ENCODE measurements around the gene KCNK5. TPM values are rescaled to one million over a fixed set of nuclear protein-coding genes. Genes with fewer than 3 reads are reported as not detected.

KCNK5 gene
- total and polyA plus RNA-seq, 4 experiments from 2014 or later = 0.17 to 0.83 (median 0.79) TPM; not detected in 1

DNA sequence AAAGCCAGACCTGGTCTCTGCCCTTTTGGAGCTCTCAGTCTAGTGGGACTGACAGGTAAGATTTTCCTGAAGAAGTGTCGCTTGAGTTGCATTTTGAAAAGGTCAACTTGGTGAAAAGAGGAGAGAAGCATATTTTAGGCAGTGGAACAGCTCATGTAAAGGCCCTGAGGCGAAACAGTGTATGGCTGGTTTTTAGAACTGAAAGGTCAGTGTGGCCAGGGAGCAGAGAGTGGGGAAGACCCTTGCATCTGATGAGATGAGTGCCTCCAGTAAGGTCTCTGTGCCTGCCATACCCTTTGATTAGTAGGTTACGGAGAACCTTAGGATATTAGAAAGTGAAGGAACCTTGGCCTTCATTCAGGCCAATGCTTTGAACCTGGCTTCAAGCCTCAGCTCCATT, 58.4 kb downstream of the KCNK5 start:
- CTCF ChIA-PET (ENCODE audit: partially characterized antibody) = interaction anchor here (0.9 to 8.8 kb wide), 3 partner anchors 8 to 132 kb away, joined by 3 to 248 read pairs (median 3); no protein-coding TSS in a partner anchor
- H3K36me3 Mint-ChIP-seq = no peaks in the 10 kb centered on the region
- Histone ChIP-seq H3K4me1 (ENCODE audit: insufficient read depth, low read length) (peaks cover 4% of the 10 kb centered on the region), H3K27ac (ENCODE audit: low read depth, low read length) (no peak overlapping the region), H3K27me3 (ENCODE audit: insufficient read depth, low read length) (no peaks in the 10 kb centered on the region), H3K4me3 (ENCODE audit: low read length in 2 of 2) (no peak overlapping the region), H3K36me3 (ENCODE audit: insufficient read depth, low read length) (no peaks in the 10 kb centered on the region), H3K9me3 (ENCODE audit: control insufficient read depth in 1 of 2, low read length in 2 of 2) (no peaks in the 10 kb centered on the region)
- DNase-seq = no peak
- H3K27me3 Mint-ChIP-seq = no peaks in the 10 kb centered on the region
- POLR2A ChIA-PET (ENCODE audit: partially characterized antibody) = no interaction called here
- H3K4me3 Mint-ChIP-seq = no peak overlapping the region
- peaks cover 0 to 4% (median 2%) of the 10 kb centered on the region in 4 donors for H3K4me1 Mint-ChIP-seq
- intact Hi-C loops (cut with micrococcal nuclease) = no loop called here
- H3K9me3 Mint-ChIP-seq = peaks cover 0 to 7% (median under 1%) of the 10 kb centered on the region in 8 donors
- H3K27ac Mint-ChIP-seq = no peak overlapping the region

DNA sequence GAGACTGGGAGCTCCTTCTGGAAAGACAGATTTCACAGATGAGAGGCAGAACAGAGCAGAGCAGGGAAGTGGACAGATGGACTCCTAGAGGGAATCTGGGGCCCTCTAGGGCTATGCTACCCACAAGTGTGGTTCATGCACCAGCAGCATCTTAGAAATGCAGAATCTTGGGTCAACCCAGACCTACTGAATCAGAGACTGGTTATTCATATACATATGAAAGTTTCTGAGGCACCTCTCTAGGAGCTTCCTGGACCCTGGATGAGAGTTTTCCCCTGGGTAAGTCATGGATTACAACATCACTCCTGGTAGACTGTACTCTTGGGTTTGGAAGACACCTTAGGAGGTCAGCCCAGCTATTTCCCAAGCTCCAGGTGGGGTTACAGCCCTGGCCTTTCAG, 58.9 kb downstream of the KCNK5 start:
- CTCF ChIA-PET (ENCODE audit: partially characterized antibody) = interaction anchor here (0.9 to 8.8 kb wide), 3 partner anchors 9 to 133 kb away, joined by 3 to 248 read pairs (median 3); no protein-coding TSS in a partner anchor
- H3K27me3 Mint-ChIP-seq = no peaks in the 10 kb centered on the region

DNA sequence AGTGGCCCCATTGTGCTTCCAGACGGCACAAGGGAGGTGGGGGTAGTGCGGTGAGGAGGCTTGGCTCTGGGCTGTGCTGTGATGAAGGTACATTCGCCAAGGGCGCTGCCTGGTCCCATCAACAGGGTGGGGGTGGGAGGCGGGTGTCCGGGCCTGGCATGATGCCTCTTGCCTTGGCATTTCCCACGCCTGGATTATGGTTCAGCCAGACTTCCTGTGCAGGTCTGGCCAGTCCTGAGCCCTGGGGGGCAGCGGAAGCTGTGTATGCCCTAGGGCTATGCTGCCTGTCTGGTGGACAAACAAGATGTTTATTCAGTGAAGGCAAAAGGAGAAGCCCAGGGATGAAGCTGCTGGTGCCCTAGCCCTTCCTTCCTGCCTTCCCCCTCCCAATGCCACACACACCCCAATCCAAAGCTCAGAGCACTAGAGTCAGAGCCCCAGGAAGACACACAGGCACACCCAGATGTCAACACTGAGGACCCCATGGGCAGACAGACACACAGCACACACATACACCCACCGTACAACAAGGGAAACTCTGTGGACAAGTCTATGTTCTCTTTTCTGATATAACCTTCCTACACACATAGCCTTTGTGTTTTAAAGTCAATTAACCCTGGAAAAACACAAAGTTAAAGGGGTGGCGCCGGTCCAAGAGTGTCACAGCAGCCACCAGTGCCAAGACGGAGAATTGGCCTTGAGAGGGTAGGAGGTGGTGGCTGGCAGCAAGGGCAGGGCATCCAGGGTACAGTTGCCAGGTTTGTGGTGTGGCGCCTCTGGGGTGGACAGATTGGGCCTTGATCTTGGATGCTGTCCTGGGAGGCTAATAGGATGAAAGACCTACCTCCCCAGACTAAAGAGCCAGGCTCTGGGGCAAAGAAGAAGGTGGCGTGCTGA, 59.6 kb downstream of the KCNK5 start:
- Histone ChIP-seq H3K27me3 (ENCODE audit: insufficient read depth, low read length) (no peaks in the 10 kb centered on the region), H3K9me3 (ENCODE audit: control insufficient read depth in 1 of 2, low read length in 2 of 2) (no peaks in the 10 kb centered on the region), H3K4me1 (ENCODE audit: insufficient read depth, low read length) (peaks cover 4% of the 10 kb centered on the region), H3K36me3 (ENCODE audit: insufficient read depth, low read length) (no peaks in the 10 kb centered on the region), H3K27ac (ENCODE audit: low read depth, low read length) (no peak overlapping the region), H3K4me3 (ENCODE audit: low read length in 2 of 2) (no peak overlapping the region)
- intact Hi-C loops (cut with micrococcal nuclease) = no loop called here
- no peaks in the 10 kb centered on the region for H3K27me3 Mint-ChIP-seq
- peaks cover 0 to 5% (median 0%) of the 10 kb centered on the region in 8 donors for H3K9me3 Mint-ChIP-seq
- no peak overlapping the region for H3K4me3 Mint-ChIP-seq
- no peaks in the 10 kb centered on the region for H3K36me3 Mint-ChIP-seq
- H3K27ac Mint-ChIP-seq = no peak overlapping the region
- DNase-seq = no peak
- H3K4me1 Mint-ChIP-seq = peaks cover 0 to 4% (median 2%) of the 10 kb centered on the region in 4 donors
- CTCF ChIA-PET (ENCODE audit: partially characterized antibody) = interaction anchor here (1.4 to 8.8 kb wide), 3 partner anchors 28 to 133 kb away, joined by 3 to 248 read pairs (median 3); no protein-coding TSS in a partner anchor
- POLR2A ChIA-PET (ENCODE audit: partially characterized antibody) = no interaction called here

More for the DNA sequence above, 58.9 kb downstream of the KCNK5 start:
- Histone ChIP-seq H3K9me3 (ENCODE audit: control insufficient read depth in 1 of 2, low read length in 2 of 2) (no peaks in the 10 kb centered on the region), H3K36me3 (ENCODE audit: insufficient read depth, low read length) (no peaks in the 10 kb centered on the region), H3K4me1 (ENCODE audit: insufficient read depth, low read length) (peaks cover 4% of the 10 kb centered on the region), H3K27me3 (ENCODE audit: insufficient read depth, low read length) (no peaks in the 10 kb centered on the region), H3K4me3 (ENCODE audit: low read length in 2 of 2) (no peak overlapping the region), H3K27ac (ENCODE audit: low read depth, low read length) (no peak overlapping the region)
- POLR2A ChIA-PET (ENCODE audit: partially characterized antibody) = no interaction called here
- no peaks in the 10 kb centered on the region for H3K36me3 Mint-ChIP-seq
- H3K4me1 Mint-ChIP-seq = peaks cover 0 to 4% (median 2%) of the 10 kb centered on the region in 4 donors
- no peak overlapping the region for H3K27ac Mint-ChIP-seq
- intact Hi-C loops (cut with micrococcal nuclease) = no loop called here
- H3K9me3 Mint-ChIP-seq = peaks cover 0 to 7% (median 0%) of the 10 kb centered on the region in 8 donors
- H3K4me3 Mint-ChIP-seq = no peak overlapping the region
- no peak for DNase-seq

DNA sequence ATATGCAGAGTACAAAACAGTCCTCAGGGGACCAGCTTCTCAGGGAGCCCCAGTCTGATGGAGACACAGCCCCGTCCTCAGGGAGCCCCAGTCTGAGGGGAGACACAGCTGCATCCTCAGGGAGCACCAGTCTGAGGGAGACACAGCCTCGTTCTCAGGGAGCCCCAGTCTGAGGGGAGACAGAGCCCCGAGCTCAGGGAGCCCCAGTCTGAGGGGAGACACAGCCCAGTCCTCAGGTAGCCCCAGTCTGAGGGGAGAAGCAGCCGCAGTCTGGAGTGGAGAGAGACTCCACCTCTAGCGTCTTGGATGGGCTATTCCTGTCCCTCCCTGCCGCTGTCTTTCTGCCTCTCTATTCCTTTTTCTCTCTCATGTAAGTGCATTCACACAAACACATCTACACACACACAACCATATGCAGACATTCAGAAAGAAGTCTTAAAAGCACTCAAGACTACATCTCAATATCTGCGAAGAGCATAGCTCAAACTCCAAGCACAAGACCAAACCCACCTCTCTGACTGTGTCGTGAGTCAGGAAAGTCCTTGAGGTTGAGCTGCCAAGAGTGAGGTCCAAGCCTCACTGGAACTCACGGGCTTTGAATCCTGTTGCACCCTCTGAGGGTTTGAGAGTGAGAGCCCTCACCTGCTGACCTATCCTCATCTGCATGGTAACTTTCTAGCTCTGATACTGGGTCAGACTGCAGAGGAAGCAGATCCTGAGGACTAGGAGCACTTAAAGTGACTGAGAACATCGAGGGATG, 61.2 kb downstream of the KCNK5 start:
- H3K27ac Mint-ChIP-seq = no peak overlapping the region
- POLR2A ChIA-PET (ENCODE audit: partially characterized antibody) = interaction anchor here (2.4 kb wide), 1 partner anchor 135 kb away, joined by 9 read pairs; no protein-coding TSS in a partner anchor

DNA sequence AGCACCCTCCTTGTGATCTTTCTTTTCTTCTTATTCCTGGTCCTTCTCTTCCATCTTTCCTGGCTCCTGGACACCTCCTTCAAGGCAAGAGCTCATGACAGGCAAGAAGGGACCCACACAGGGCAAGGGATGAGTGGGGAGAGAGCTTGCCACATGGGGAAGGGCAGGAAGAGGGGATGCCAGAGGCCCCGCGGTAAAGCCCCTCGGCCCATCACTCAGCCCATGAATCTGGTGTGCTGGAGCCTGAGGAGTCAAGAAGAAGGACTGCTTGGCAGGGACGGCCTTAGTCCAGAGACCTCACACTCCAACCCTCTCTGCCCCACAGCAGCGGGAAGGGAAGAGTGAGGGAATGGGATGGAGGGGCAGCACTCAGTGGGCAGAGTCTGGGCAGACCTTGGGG, 62.0 kb downstream of the KCNK5 start:
- DNase-seq = no peak
- intact Hi-C loops (cut with micrococcal nuclease) = no loop called here
- Histone ChIP-seq H3K4me3 (ENCODE audit: low read length in 2 of 2) (no peak overlapping the region), H3K36me3 (ENCODE audit: insufficient read depth, low read length) (no peaks in the 10 kb centered on the region), H3K9me3 (ENCODE audit: control insufficient read depth in 1 of 2, low read length in 2 of 2) (no peaks in the 10 kb centered on the region), H3K27ac (ENCODE audit: low read depth, low read length) (no peak overlapping the region), H3K4me1 (ENCODE audit: insufficient read depth, low read length) (peaks cover 4% of the 10 kb centered on the region), H3K27me3 (ENCODE audit: insufficient read depth, low read length) (no peaks in the 10 kb centered on the region)
- POLR2A ChIA-PET (ENCODE audit: partially characterized antibody) = interaction anchor here (2.4 kb wide), 1 partner anchor 135 kb away, joined by 9 read pairs; no protein-coding TSS in a partner anchor
- CTCF ChIA-PET (ENCODE audit: partially characterized antibody) = interaction anchor here (0.9 to 8.8 kb wide), 8 partner anchors 10 to 143 kb away, joined by 3 to 248 read pairs (median 4); no protein-coding TSS in a partner anchor
- no peak overlapping the region for H3K4me3 Mint-ChIP-seq
- H3K36me3 Mint-ChIP-seq = no peaks in the 10 kb centered on the region
- H3K27ac Mint-ChIP-seq = no peak overlapping the region
- peaks cover 0 to 4% (median 0%) of the 10 kb centered on the region in 8 donors for H3K9me3 Mint-ChIP-seq
- H3K4me1 Mint-ChIP-seq = peaks cover 0 to 4% (median 2%) of the 10 kb centered on the region in 4 donors
- H3K27me3 Mint-ChIP-seq = no peaks in the 10 kb centered on the region

More for the DNA sequence above, 61.2 kb downstream of the KCNK5 start:
- Histone ChIP-seq H3K36me3 (ENCODE audit: insufficient read depth, low read length) (no peaks in the 10 kb centered on the region), H3K4me1 (ENCODE audit: insufficient read depth, low read length) (peaks cover 4% of the 10 kb centered on the region), H3K9me3 (ENCODE audit: control insufficient read depth in 1 of 2, low read length in 2 of 2) (no peaks in the 10 kb centered on the region), H3K4me3 (ENCODE audit: low read length in 2 of 2) (no peak overlapping the region), H3K27me3 (ENCODE audit: insufficient read depth, low read length) (no peaks in the 10 kb centered on the region), H3K27ac (ENCODE audit: low read depth, low read length) (no peak overlapping the region)
- intact Hi-C loops (cut with micrococcal nuclease) = no loop called here
- no peak overlapping the region for H3K4me3 Mint-ChIP-seq
- DNase-seq = no peak
- no peaks in the 10 kb centered on the region for H3K36me3 Mint-ChIP-seq
- H3K27me3 Mint-ChIP-seq = no peaks in the 10 kb centered on the region
- H3K4me1 Mint-ChIP-seq = peaks cover 0 to 4% (median 2%) of the 10 kb centered on the region in 4 donors
- H3K9me3 Mint-ChIP-seq = peaks cover 0 to 4% (median 0%) of the 10 kb centered on the region in 8 donors
- CTCF ChIA-PET (ENCODE audit: partially characterized antibody) = interaction anchor here (0.8 to 8.8 kb wide), 9 partner anchors 10 to 142 kb away, joined by 3 to 248 read pairs (median 3); no protein-coding TSS in a partner anchor

DNA sequence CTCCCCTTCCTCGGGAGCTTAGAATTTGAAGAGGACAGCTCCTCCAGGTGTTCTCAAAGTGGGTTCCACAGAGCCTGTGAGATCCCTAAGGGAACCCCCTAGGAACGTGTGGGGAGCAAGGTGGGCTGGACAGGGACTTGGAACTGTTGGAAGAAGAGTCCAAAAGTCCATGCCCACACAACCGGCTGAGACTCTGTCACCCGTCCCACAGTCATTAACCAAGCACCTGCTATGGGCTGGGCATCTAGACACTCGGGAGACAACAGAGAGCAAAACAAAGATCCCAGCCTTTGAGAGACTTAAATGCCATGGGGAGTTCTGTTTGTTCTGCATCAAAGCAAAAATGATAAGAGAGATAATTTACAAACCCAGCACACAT, 62.4 kb downstream of the KCNK5 start:
- Mint-ChIP-seq H3K27ac (peak overlapping the region in 1 of 7 donors; percentile 26), H3K27me3 (no peaks in the 10 kb centered on the region), H3K9me3 (peaks cover 0 to 4% (median 0%) of the 10 kb centered on the region in 8 donors), H3K36me3 (no peaks in the 10 kb centered on the region), H3K4me3 (peak overlapping the region in 1 of 8 donors; percentile 58), H3K4me1 (peaks cover 0 to 4% (median 2%) of the 10 kb centered on the region in 4 donors)
- Histone ChIP-seq H3K27me3 (ENCODE audit: insufficient read depth, low read length) (no peaks in the 10 kb centered on the region), H3K36me3 (ENCODE audit: insufficient read depth, low read length) (no peaks in the 10 kb centered on the region), H3K4me1 (ENCODE audit: insufficient read depth, low read length) (peaks cover 4% of the 10 kb centered on the region), H3K4me3 (ENCODE audit: low read length in 2 of 2) (no peak overlapping the region), H3K27ac (ENCODE audit: low read depth, low read length) (no peak overlapping the region), H3K9me3 (ENCODE audit: control insufficient read depth in 1 of 2, low read length in 2 of 2) (no peaks in the 10 kb centered on the region)
- POLR2A ChIA-PET (ENCODE audit: partially characterized antibody) = interaction anchor here (2.4 kb wide), 1 partner anchor 136 kb away, joined by 9 read pairs; no protein-coding TSS in a partner anchor
- CTCF ChIA-PET (ENCODE audit: partially characterized antibody) = interaction anchor here (0.7 to 8.8 kb wide), 12 partner anchors 10 to 294 kb away, joined by 3 to 248 read pairs (median 4); partner anchors contain the start of gene SAYSD1
- intact Hi-C loops (cut with micrococcal nuclease) = loop anchor here (1.0 kb wide), 3 partner anchors 136 to 295 kb away; no protein-coding TSS in a partner anchor
- no peak for DNase-seq
